GM12878 (cell line): Measurements from ENCODE around the gene EXOC1L. TPM values are rescaled to one million over a fixed set of nuclear protein-coding genes. Genes with fewer than 3 reads are reported as not detected.

ENCODE experiments used
- CHD2 ChIP-seq: IDR thresholded peaks from 2 replicates; pipeline ENCODE4 v1.6.1; 2011; ENCODE audit warnings: low read depth, low read length, improper control_type of control experiment, borderline replicate concordance
- MTA2 ChIP-seq: fragments of 450-650 bp; IDR thresholded peaks from 2 replicates; pipeline ENCODE4 v1.6.1; 2016; ENCODE audit warnings: low read depth, mild to moderate bottlenecking, moderate library complexity
- NFYB ChIP-seq: IDR thresholded peaks from 2 replicates; pipeline ENCODE4 v1.6.1; 2011; ENCODE audit warnings: low read depth, mild to moderate bottlenecking, low read length, improper control_type of control experiment, moderate library complexity; ENCODE audit not compliant: insufficient read depth
- SP1 ChIP-seq: IDR thresholded peaks from one replicate; pipeline ENCODE4 v1.6.1; 2011; ENCODE audit warnings: low read depth, low read length
- polyA plus RNA-seq, 11 experiments: library from polyadenylated mRNA; depleted of rRNA in 4 of 11; unstranded in 6 of 11; stranded (reverse) in 5 of 11; fragments of >200 nt; fragmentation: Nextera tagmentation in 4 of 11; fragmentation: Illumina TruSeq in 1 of 11; extraction: Ambion mirVana in 4 of 11; extraction: Trizol in 1 of 11; gene quantifications; 1 replicate in 1 of 11; 2 replicates in 10 of 11; pipeline versions ENCODE4 v1.2.1 to v1.2.3, GENCODE V29; 2011 to 2016; ENCODE audit warnings: inconsistent platforms in 2 of 11, missing spikeins in 2 of 11, low read depth in 1 of 11
- total RNA-seq, 4 experiments: library from RNA; depleted of rRNA in 3 of 4; stranded (reverse); fragments of >200 nt in 3 of 4; fragmentation: Illumina TruSeq in 1 of 4; extraction: Trizol in 1 of 4; gene quantifications; 2 replicates each; pipeline versions ENCODE4 v1.2.1 to v1.2.3, GENCODE V29; 2013 to 2021
- TF ChIP-seq, protein P1 (sequence below): IDR thresholded peaks from 2 replicates; pipeline ENCODE4 v1.6.1; 2011; ENCODE audit warnings: low read depth, mild to moderate bottlenecking, low read length, moderate library complexity, borderline replicate concordance; ENCODE audit errors: extremely low read depth
- TF ChIP-seq, protein P2 (sequence below): fragments of 450-650 bp; IDR thresholded peaks from 2 replicates; pipeline ENCODE4 v1.6.1; 2016; ENCODE audit warnings: mild to moderate bottlenecking, moderate library complexity, borderline replicate concordance
- TF ChIP-seq, protein P3 (sequence below): fragments of 150-350 bp; IDR thresholded peaks from 2 replicates; pipeline ENCODE4 v1.6.1; 2016; ENCODE audit warnings: low read depth, low read length

Gene EXOC1L
- total and polyA plus RNA-seq, 10 of the 15 experiments (the other 5 are each of a cell fraction or from before 2014, with no cell fraction given): not detected

GRCh38 chr4:55781341-55781740 is 38.2 kb upstream of the EXOC1L start (continued):
- no peak for TF ChIP-seq MTA2
- TF ChIP-seq NFYB: no peak
- TF ChIP-seq CHD2: no peak
- TF ChIP-seq, protein P1, sequence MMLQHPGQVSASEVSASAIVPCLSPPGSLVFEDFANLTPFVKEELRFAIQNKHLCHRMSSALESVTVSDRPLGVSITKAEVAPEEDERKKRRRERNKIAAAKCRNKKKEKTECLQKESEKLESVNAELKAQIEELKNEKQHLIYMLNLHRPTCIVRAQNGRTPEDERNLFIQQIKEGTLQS: no peak
- no peak for TF ChIP-seq SP1
- TF ChIP-seq, protein P2, sequence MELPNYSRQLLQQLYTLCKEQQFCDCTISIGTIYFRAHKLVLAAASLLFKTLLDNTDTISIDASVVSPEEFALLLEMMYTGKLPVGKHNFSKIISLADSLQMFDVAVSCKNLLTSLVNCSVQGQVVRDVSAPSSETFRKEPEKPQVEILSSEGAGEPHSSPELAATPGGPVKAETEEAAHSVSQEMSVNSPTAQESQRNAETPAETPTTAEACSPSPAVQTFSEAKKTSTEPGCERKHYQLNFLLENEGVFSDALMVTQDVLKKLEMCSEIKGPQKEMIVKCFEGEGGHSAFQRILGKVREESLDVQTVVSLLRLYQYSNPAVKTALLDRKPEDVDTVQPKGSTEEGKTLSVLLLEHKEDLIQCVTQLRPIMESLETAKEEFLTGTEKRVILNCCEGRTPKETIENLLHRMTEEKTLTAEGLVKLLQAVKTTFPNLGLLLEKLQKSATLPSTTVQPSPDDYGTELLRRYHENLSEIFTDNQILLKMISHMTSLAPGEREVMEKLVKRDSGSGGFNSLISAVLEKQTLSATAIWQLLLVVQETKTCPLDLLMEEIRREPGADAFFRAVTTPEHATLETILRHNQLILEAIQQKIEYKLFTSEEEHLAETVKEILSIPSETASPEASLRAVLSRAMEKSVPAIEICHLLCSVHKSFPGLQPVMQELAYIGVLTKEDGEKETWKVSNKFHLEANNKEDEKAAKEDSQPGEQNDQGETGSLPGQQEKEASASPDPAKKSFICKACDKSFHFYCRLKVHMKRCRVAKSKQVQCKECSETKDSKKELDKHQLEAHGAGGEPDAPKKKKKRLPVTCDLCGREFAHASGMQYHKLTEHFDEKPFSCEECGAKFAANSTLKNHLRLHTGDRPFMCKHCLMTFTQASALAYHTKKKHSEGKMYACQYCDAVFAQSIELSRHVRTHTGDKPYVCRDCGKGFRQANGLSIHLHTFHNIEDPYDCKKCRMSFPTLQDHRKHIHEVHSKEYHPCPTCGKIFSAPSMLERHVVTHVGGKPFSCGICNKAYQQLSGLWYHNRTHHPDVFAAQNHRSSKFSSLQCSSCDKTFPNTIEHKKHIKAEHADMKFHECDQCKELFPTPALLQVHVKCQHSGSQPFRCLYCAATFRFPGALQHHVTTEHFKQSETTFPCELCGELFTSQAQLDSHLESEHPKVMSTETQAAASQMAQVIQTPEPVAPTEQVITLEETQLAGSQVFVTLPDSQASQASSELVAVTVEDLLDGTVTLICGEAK: no peak
- TF ChIP-seq, protein P3, sequence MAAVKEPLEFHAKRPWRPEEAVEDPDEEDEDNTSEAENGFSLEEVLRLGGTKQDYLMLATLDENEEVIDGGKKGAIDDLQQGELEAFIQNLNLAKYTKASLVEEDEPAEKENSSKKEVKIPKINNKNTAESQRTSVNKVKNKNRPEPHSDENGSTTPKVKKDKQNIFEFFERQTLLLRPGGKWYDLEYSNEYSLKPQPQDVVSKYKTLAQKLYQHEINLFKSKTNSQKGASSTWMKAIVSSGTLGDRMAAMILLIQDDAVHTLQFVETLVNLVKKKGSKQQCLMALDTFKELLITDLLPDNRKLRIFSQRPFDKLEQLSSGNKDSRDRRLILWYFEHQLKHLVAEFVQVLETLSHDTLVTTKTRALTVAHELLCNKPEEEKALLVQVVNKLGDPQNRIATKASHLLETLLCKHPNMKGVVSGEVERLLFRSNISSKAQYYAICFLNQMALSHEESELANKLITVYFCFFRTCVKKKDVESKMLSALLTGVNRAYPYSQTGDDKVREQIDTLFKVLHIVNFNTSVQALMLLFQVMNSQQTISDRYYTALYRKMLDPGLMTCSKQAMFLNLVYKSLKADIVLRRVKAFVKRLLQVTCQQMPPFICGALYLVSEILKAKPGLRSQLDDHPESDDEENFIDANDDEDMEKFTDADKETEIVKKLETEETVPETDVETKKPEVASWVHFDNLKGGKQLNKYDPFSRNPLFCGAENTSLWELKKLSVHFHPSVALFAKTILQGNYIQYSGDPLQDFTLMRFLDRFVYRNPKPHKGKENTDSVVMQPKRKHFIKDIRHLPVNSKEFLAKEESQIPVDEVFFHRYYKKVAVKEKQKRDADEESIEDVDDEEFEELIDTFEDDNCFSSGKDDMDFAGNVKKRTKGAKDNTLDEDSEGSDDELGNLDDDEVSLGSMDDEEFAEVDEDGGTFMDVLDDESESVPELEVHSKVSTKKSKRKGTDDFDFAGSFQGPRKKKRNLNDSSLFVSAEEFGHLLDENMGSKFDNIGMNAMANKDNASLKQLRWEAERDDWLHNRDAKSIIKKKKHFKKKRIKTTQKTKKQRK: no peak
